ENCODE results near the gene EVX2. TPM values are rescaled to one million over a fixed set of nuclear protein-coding genes. Genes with fewer than 3 reads are reported as not detected.

Gene EVX2
- total RNA-seq = not detected
- long read RNA-seq = 0 reads

- intact Hi-C loops (cut with DNase I) = loop anchor here in 1 of 2 donors (10.0 kb wide), 1 partner anchor 399 kb away; no protein-coding TSS in a partner anchor
- peaks cover 0 to 14% (median 4%) of the 10 kb centered on the region in 4 donors for H3K4me1 ChIP-seq
- no peak for ATAC-seq
- no peaks in the 10 kb centered on the region for H3K9me3 ChIP-seq
- no peaks in the 10 kb centered on the region for H3K36me3 ChIP-seq
- H3K4me3 ChIP-seq = no peak within 1 kb of the TSS
- no peak for TF ChIP-seq POLR2A (IDR thresholded peaks at IDR 0.05)
- TF ChIP-seq, protein P1, sequence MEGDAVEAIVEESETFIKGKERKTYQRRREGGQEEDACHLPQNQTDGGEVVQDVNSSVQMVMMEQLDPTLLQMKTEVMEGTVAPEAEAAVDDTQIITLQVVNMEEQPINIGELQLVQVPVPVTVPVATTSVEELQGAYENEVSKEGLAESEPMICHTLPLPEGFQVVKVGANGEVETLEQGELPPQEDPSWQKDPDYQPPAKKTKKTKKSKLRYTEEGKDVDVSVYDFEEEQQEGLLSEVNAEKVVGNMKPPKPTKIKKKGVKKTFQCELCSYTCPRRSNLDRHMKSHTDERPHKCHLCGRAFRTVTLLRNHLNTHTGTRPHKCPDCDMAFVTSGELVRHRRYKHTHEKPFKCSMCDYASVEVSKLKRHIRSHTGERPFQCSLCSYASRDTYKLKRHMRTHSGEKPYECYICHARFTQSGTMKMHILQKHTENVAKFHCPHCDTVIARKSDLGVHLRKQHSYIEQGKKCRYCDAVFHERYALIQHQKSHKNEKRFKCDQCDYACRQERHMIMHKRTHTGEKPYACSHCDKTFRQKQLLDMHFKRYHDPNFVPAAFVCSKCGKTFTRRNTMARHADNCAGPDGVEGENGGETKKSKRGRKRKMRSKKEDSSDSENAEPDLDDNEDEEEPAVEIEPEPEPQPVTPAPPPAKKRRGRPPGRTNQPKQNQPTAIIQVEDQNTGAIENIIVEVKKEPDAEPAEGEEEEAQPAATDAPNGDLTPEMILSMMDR (IDR thresholded peaks at IDR 0.05) = no peak
- H3K27ac ChIP-seq = no peak within 1 kb of the TSS
- WGBS (ENCODE audit: insufficient coverage, low coverage, low lambda C conversion rate, missing lambda C conversion rate) = 14% methylated on average over 25 of the region's 27 CpGs
- no peak for DNase-seq
- H3K27me3 ChIP-seq = peaks cover 46 to 79% of the 10 kb centered on the region in 2 donors
These were observed at the start of gene EVX2 for GRCh38 chr2:176083796-176084261. Gene EVX2, minus strand, starts transcription at chr2:176083962. Its CDS starts 186 bp downstream, at chr2:176083776.

GRCh38 chr2:176133389-176133788 is 49.6 kb upstream of the EVX2 start:
- intact Hi-C loops (cut with DNase I) = no loop called here
- no peak for ATAC-seq
- DNase-seq = no peak
- Histone ChIP-seq H3K4me3 (no peak overlapping the region), H3K27ac (no peak overlapping the region), H3K4me1 (peaks cover 0 to 12% (median 0%) of the 10 kb centered on the region in 4 donors), H3K36me3 (no peaks in the 10 kb centered on the region), H3K9me3 (no peaks in the 10 kb centered on the region), H3K27me3 (peaks cover 33 to 81% of the 10 kb centered on the region in 2 donors)
- TF ChIP-seq, protein P1 (IDR thresholded peaks at IDR 0.05) = no peak
- TF ChIP-seq POLR2A (IDR thresholded peaks at IDR 0.05) = no peak

DNA sequence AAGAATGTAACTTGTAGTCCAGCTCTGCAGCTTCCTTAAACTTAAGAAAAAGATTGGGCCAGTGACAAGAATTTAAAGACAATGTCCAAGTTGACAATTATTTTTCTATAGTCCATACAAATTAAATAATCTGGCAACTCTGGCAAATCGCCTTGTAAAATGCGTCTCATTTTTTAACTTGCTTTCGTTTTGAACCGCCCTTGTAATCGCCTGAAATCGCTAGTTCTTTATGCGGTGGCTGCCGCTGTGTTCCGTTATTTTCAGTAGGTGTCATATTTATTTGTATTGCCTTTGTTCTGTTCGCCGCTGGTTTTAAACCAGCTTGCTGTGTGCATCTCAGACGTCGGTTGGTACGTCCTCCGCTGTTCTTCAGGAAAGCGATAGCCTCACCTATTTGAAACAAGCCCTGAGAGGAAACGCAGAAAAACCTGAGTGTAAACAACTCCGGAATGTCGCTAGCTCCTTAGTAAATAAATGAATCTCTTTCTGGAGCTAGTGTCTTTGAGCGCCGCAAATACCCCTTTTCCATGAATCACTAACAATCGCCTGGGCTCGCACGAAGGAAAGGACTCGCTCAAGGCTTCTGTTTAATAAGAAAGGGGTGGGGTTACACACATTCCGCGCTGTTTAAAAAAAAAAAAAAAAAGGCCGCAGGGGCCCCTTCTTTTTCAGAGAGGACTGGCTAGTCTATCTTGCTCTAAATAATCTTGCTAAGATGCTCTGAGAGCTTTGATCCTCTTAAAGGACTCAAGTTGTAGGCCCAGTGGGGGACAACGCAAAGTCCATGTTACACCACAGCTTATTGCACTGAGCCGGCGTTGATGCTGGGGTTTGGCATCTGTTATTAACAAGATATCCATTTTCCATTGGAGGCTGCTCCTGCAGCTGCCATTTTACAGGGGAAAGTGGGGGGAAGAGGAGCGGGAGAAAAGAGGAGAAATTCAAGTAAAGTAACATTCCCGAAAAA is 48.7 kb upstream of the EVX2 start:
- ATAC-seq = no peak
- DNase-seq = no peak
- Histone ChIP-seq H3K27me3 (peaks cover 28 to 79% of the 10 kb centered on the region in 2 donors), H3K4me1 (peaks cover 0 to 12% (median 0%) of the 10 kb centered on the region in 4 donors), H3K36me3 (no peaks in the 10 kb centered on the region), H3K27ac (no peak overlapping the region), H3K4me3 (no peak overlapping the region), H3K9me3 (no peaks in the 10 kb centered on the region)
- WGBS (ENCODE audit: insufficient coverage, low coverage, low lambda C conversion rate, missing lambda C conversion rate) = 6% methylated on average over 33 of the region's 33 CpGs
- TF ChIP-seq POLR2A (IDR thresholded peaks at IDR 0.05) = no peak
- TF ChIP-seq, protein P1 (IDR thresholded peaks at IDR 0.05) = no peak
- intact Hi-C loops (cut with DNase I) = no loop called here

GRCh38 chr2:176131848-176132158 is 48.0 kb upstream of the EVX2 start:
- intact Hi-C loops (cut with DNase I) = no loop called here
- WGBS (ENCODE audit: insufficient coverage, low coverage, low lambda C conversion rate, missing lambda C conversion rate) = 13% methylated on average over 4 of the region's 4 CpGs
- H3K4me3 ChIP-seq = no peak overlapping the region
- H3K9me3 ChIP-seq = no peaks in the 10 kb centered on the region
- H3K4me1 ChIP-seq = peaks cover 0 to 12% (median 0%) of the 10 kb centered on the region in 4 donors
- no peaks in the 10 kb centered on the region for H3K36me3 ChIP-seq
- H3K27ac ChIP-seq = no peak overlapping the region
- peaks cover 27 to 75% of the 10 kb centered on the region in 2 donors for H3K27me3 ChIP-seq
- DNase-seq (no peak), ATAC-seq (no peak)
- no peak for TF ChIP-seq POLR2A (IDR thresholded peaks at IDR 0.05)
- TF ChIP-seq, protein P1 (IDR thresholded peaks at IDR 0.05) = no peak
